Erythroblast (primary cell): Measurements from ENCODE around the gene MTR.

Source experiments
- GATA1 ChIP-seq: IDR thresholded peaks from 2 replicates; pipeline ENCODE4 v1.6.1; 2011; ENCODE audit warnings: low read depth, mild to moderate bottlenecking, control low read depth, low read length, moderate library complexity
- POLR2A ChIP-seq: IDR thresholded peaks from 2 replicates; pipeline ENCODE4 v1.6.1; 2011; ENCODE audit warnings: mild to moderate bottlenecking, low read length

DNA sequence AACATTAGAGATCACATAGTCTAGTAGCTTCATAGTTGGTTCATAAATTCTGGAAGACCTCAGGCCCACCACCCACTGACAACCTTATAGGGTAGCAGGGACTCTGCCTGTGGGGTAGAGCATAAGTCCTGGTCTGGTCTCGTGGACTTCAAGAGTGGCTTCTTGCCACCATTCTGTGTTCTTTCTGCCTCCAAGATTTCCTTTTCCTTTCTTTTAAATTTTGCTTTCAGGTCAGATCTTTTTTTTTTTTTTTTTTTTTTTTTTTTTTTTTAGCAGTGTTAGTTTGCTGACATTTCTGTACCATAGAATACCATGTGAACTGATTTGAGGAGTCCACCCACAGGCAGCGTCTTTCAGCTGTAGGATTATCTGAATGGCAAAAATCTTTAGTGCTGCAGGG is 28.5 kb downstream of the MTR start:
- TF ChIP-seq POLR2A (no peak), GATA1 (no peak)
